K562 (cell line): Measurements from ENCODE around the gene RSAD1. TPM values are rescaled to one million over a fixed set of nuclear protein-coding genes. Genes with fewer than 3 reads are reported as not detected.
A peak's percentile ranks its signal among the peaks of the same experiment; 100 is the strongest.

Experiments
- CHD1 ChIP-seq: fragments of 200-600 bp; sonication (generic); IDR thresholded peaks from one replicate; pipeline ENCODE4 v1.6.1; 2012; ENCODE audit warnings: mild to moderate bottlenecking, moderate library complexity, low read length, inconsistent platforms
- CLOCK ChIP-seq: fragments of 250-450 bp; sonication (Bioruptor Pico); IDR thresholded peaks from 2 replicates; pipeline ENCODE4 v1.4.0; 2020; ENCODE audit warnings: mild to moderate bottlenecking, moderate library complexity, borderline replicate concordance
- ETV6 ChIP-seq, 3 experiments: fragments of 150-350 bp in 1 of 3; sonication (generic) in 1 of 3; formaldehyde crosslinking in 1 of 3; IDR thresholded peaks; 2 replicates each; pipeline versions ENCODE4 v1.6.1 to v1.8.0; 2014 to 2022; ENCODE audit warnings: borderline replicate concordance in 2 of 3, low read depth in 2 of 3, antibody characterized with exemption in 1 of 3, low read length in 1 of 3, mild to moderate bottlenecking in 1 of 3, missing genetic modification reagents in 1 of 3
- GATA2 ChIP-seq: sonication (generic); formaldehyde crosslinking; IDR thresholded peaks from 2 replicates; pipeline ENCODE4 v1.4.0; 2020; ENCODE audit warnings: mild to moderate bottlenecking, missing genetic modification reagents
- HDAC6 ChIP-seq: IDR thresholded peaks from 2 replicates; pipeline ENCODE4 v1.6.1; 2012; ENCODE audit warnings: low read depth, mild to moderate bottlenecking, control low read depth, inconsistent platforms, low read length, moderate library complexity
- HMG20B ChIP-seq: fragments of 250-450 bp; sonication (Bioruptor Pico); IDR thresholded peaks from 2 replicates; pipeline ENCODE4 v1.5.0; 2021; ENCODE audit warnings: mild to moderate bottlenecking
- JUN ChIP-seq, 2 experiments: sonication (generic) in 1 of 2; formaldehyde crosslinking in 1 of 2; IDR thresholded peaks; 2 replicates each; pipeline versions ENCODE4 v1.6.1 to v1.8.0; 2012 to 2022; ENCODE audit warnings: borderline replicate concordance in 2 of 2, mild to moderate bottlenecking in 2 of 2, improper control_type of control experiment in 1 of 2, low read depth in 1 of 2, low read length in 1 of 2, missing genetic modification reagents in 1 of 2
- MAFK ChIP-seq: IDR thresholded peaks from 2 replicates; pipeline ENCODE4 v1.6.1; 2011; ENCODE audit warnings: low read length, improper control_type of control experiment
- NCOA1 ChIP-seq: fragments of 450-650 bp; IDR thresholded peaks from 2 replicates; pipeline ENCODE4 v1.6.1; 2016; ENCODE audit warnings: low read depth
- NR2C2 ChIP-seq, 2 experiments: fragments of 200-800 bp in 1 of 2; sonication (Bioruptor generic) in 1 of 2; sonication (generic) in 1 of 2; formaldehyde crosslinking in 1 of 2; IDR thresholded peaks; 2 replicates each; pipeline versions ENCODE4 v1.6.1 to v1.8.0; 2016 to 2022; ENCODE audit warnings: mild to moderate bottlenecking in 1 of 2, missing compliant biosample characterization in 1 of 2, missing genetic modification characterization in 1 of 2, missing genetic modification reagents in 1 of 2
- POU5F1 ChIP-seq: fragments of 150-350 bp; IDR thresholded peaks from 2 replicates; pipeline ENCODE4 v1.6.1; 2014; ENCODE audit warnings: borderline replicate concordance, low read length, low read depth, mild to moderate bottlenecking; ENCODE audit not compliant: partially characterized antibody
- SAP30 ChIP-seq: fragments of 200-600 bp; sonication (generic); IDR thresholded peaks from 2 replicates; pipeline ENCODE4 v1.6.1; 2012; ENCODE audit warnings: borderline replicate concordance, low read depth, mild to moderate bottlenecking, moderate library complexity, low read length, control low read depth, inconsistent platforms; ENCODE audit not compliant: insufficient read depth, poor library complexity, severe bottlenecking
- TCF3 ChIP-seq: sonication (generic); formaldehyde crosslinking; IDR thresholded peaks from 2 replicates; pipeline ENCODE4 v1.4.0; 2020; ENCODE audit warnings: mild to moderate bottlenecking, missing genetic modification reagents
- TEAD4 ChIP-seq, 2 experiments: sonication (generic) in 1 of 2; formaldehyde crosslinking in 1 of 2; IDR thresholded peaks; 2 replicates each; pipeline versions ENCODE4 v1.6.1 to v1.8.0; 2012 to 2022; ENCODE audit warnings: borderline replicate concordance in 1 of 2, inconsistent platforms in 1 of 2, low read length in 1 of 2, mild to moderate bottlenecking in 1 of 2, missing genetic modification reagents in 1 of 2
- YBX1 ChIP-seq: fragments of 450-650 bp; IDR thresholded peaks from 2 replicates; pipeline ENCODE4 v1.7.1; 2016; ENCODE audit warnings: mild to moderate bottlenecking
- ZNF184 ChIP-seq: sonication (generic); formaldehyde crosslinking; IDR thresholded peaks from 2 replicates; pipeline ENCODE4 v1.5.0; 2020; ENCODE audit warnings: missing genetic modification reagents
- ZNF592 ChIP-seq: fragments of 450-650 bp; IDR thresholded peaks from 2 replicates; pipeline ENCODE4 v1.6.1; 2017; ENCODE audit warnings: antibody characterized with exemption, mild to moderate bottlenecking
- polyA plus RNA-seq, 8 experiments: library from polyadenylated mRNA; depleted of rRNA in 4 of 8; stranded (reverse) in 5 of 8; unstranded in 3 of 8; fragments of >200 nt; fragmentation: Nextera tagmentation in 2 of 8; fragmentation: Illumina TruSeq in 1 of 8; extraction: Ambion mirVana in 2 of 8; extraction: Trizol in 1 of 8; gene quantifications; 2 replicates each; pipeline versions ENCODE4 v1.2.1 to v1.2.3, GENCODE V29; 2011 to 2014; ENCODE audit warnings: inconsistent platforms in 1 of 8, missing spikeins in 1 of 8
- total RNA-seq, 7 experiments: library from RNA; depleted of rRNA in 6 of 7; stranded (reverse); fragments of >200 nt in 6 of 7; fragmentation: Illumina TruSeq in 2 of 7; extraction: Trizol in 2 of 7; gene quantifications; 2 replicates each; pipeline versions ENCODE4 v1.2.1 to v1.2.3, GENCODE V29; 2011 to 2021; ENCODE audit warnings: low replicate concordance in 1 of 7
- TF ChIP-seq, protein P1 (sequence below): fragments of 450-650 bp; formaldehyde crosslinking; IDR thresholded peaks from 2 replicates; pipeline ENCODE4 v1.4.0; 2020; ENCODE audit warnings: mild to moderate bottlenecking, moderate library complexity

RSAD1 gene
- total and polyA plus RNA-seq, 9 of the 15 experiments (the other 6 are each of a cell fraction or from before 2014, with no cell fraction given), result 4.5 to 42.5 (median 26.8) TPM

DNA sequence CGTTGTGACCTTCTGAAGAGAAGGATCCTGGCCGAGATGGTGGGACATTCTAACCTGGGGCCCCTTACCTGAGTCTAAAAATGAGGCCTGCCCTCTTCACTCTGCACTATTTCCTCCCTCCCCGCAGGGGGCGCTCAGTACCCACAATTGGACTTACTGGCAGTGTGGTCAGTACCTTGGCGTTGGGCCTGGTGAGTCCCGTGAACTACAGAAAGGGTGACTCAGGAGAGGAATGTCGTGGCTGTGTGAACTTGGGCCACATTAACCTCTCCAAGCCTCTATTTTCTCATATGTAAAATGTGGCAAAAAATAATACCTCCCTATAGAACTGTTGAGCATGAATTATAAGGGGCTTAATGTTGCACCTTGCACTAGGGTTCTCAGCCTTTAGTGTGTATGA, 3.9 kb downstream of the RSAD1 start (continued):
- TF ChIP-seq ZNF592 (peak; percentile 47; the same call in 1 of the 2 replicates), JUN (IDR thresholded peaks at IDR 0.05; ENCODE audit: borderline replicate concordance, low read depth, low read length) (0 out of 2 replicates have a peak, but pooled peaks have one; percentile 68), JUN (CRISPR knock-in tag; IDR thresholded peaks at IDR 0.05; ENCODE audit: borderline replicate concordance) (no peak), NCOA1 (no peak), CHD1 (no peak), TEAD4 (IDR thresholded peaks at IDR 0.05; ENCODE audit: low read length) (peak; percentile 46), TEAD4 (CRISPR knock-in tag; IDR thresholded peaks at IDR 0.05; ENCODE audit: borderline replicate concordance) (no peak), GATA2 (CRISPR knock-in tag) (no peak), YBX1 (no peak), MAFK (no peak), POU5F1 (no peak), CLOCK (CRISPR knock-in tag) (no peak), HDAC6 (no peak), ETV6 (IDR thresholded peaks at IDR 0.05; ENCODE audit: borderline replicate concordance in 1 of 2, low read depth in 2 of 2, low read length in 1 of 2) (no peak), ETV6 (CRISPR knock-in tag; IDR thresholded peaks at IDR 0.05; ENCODE audit: borderline replicate concordance) (no peak), HMG20B (CRISPR knock-in tag) (no peak), NR2C2 (CRISPR knock-in tag; IDR thresholded peaks at IDR 0.05) (no peak), NR2C2 (tag; IDR thresholded peaks at IDR 0.05) (peak; percentile 59; the same call in 1 of the 2 replicates), SAP30 (no peak), TCF3 (CRISPR knock-in tag) (no peak), ZNF184 (no peak)
- TF ChIP-seq, protein P1, sequence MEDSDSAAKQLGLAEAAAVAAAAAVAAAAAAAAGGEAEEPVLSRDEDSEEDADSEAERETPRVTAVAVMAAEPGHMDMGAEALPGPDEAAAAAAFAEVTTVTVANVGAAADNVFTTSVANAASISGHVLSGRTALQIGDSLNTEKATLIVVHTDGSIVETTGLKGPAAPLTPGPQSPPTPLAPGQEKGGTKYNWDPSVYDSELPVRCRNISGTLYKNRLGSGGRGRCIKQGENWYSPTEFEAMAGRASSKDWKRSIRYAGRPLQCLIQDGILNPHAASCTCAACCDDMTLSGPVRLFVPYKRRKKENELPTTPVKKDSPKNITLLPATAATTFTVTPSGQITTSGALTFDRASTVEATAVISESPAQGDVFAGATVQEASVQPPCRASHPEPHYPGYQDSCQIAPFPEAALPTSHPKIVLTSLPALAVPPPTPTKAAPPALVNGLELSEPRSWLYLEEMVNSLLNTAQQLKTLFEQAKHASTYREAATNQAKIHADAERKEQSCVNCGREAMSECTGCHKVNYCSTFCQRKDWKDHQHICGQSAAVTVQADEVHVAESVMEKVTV (CRISPR knock-in tag), result peak; percentile 82
